Neural crest cell (in vitro differentiated cells): ENCODE measurements around the gene EDIL3. TPM values are rescaled to one million over a fixed set of nuclear protein-coding genes. Genes with fewer than 3 reads are reported as not detected.

ENCODE experiments used
- DNase-seq: peaks from one replicate; pipeline ENCODE4 v3.0.0; 2021; ENCODE audit warnings: low read depth, mixed read lengths, low spot score
- H3K27ac Mint-ChIP-seq: one replicate; pipeline ENCODE4 v1.8.0; 2021; ENCODE audit warnings: mild to moderate bottlenecking, mixed read lengths; ENCODE audit not compliant: unreplicated experiment
- H3K27me3 Mint-ChIP-seq: 2 replicates; pipeline ENCODE4 v1.8.0; 2021; ENCODE audit warnings: low read depth, mild to moderate bottlenecking, mixed read lengths
- H3K36me3 Mint-ChIP-seq: 2 replicates; pipeline ENCODE4 v1.8.0; 2021; ENCODE audit warnings: low read depth, mild to moderate bottlenecking, mixed read lengths
- H3K4me1 Mint-ChIP-seq: 2 replicates; pipeline ENCODE4 v1.8.0; 2021; ENCODE audit warnings: mixed read lengths
- H3K4me3 Mint-ChIP-seq: one replicate; pipeline ENCODE4 v1.8.0; 2021; ENCODE audit warnings: mild to moderate bottlenecking, mixed read lengths
- H3K9me3 Mint-ChIP-seq: 2 replicates; pipeline ENCODE4 v1.8.0; 2021; ENCODE audit warnings: mixed read lengths
- total RNA-seq: library from RNA; stranded (reverse); gene quantifications from 2 replicates; pipeline ENCODE4 v1.2.1, GENCODE V29; 2021
- TF ChIP-seq, protein P1 (sequence below): fragments of 200-600 bp; sonication (generic); conservative IDR thresholded peaks from 2 replicates; pipeline ENCODE4 v1.5.0; 2021; ENCODE audit warnings: antibody characterized with exemption, mild to moderate bottlenecking

Gene EDIL3
- total RNA-seq, 1 donor from 2014 or later = 1.2 TPM

DNA sequence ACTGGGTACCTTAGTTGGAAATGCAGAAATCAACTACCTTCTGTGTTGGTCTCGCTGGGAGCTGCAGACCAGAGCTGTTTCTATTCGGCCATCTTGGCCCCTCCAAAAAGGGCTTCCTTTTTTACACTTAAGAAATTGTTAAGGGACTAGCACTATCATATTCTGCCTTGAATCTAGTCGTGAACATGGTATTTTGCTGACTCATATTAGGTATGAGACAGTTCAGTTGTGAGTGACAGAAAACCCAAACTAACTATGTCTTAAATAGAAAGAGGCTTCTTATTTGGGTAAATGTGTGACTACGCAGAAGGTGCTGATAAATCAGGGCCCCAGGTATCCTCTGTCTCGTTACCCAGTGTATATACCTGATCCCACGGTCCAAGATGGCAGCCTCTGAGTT is 298.2 kb downstream of the EDIL3 start:
- no peaks in the 10 kb centered on the region for H3K9me3 Mint-ChIP-seq
- H3K36me3 Mint-ChIP-seq = no peaks in the 10 kb centered on the region
- TF ChIP-seq, protein P1, sequence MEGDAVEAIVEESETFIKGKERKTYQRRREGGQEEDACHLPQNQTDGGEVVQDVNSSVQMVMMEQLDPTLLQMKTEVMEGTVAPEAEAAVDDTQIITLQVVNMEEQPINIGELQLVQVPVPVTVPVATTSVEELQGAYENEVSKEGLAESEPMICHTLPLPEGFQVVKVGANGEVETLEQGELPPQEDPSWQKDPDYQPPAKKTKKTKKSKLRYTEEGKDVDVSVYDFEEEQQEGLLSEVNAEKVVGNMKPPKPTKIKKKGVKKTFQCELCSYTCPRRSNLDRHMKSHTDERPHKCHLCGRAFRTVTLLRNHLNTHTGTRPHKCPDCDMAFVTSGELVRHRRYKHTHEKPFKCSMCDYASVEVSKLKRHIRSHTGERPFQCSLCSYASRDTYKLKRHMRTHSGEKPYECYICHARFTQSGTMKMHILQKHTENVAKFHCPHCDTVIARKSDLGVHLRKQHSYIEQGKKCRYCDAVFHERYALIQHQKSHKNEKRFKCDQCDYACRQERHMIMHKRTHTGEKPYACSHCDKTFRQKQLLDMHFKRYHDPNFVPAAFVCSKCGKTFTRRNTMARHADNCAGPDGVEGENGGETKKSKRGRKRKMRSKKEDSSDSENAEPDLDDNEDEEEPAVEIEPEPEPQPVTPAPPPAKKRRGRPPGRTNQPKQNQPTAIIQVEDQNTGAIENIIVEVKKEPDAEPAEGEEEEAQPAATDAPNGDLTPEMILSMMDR = no peak
- no peak overlapping the region for H3K27ac Mint-ChIP-seq
- H3K4me1 Mint-ChIP-seq = peaks cover 7% of the 10 kb centered on the region
- H3K27me3 Mint-ChIP-seq = no peaks in the 10 kb centered on the region
- no peak overlapping the region for H3K4me3 Mint-ChIP-seq
- DNase-seq = no peak

DNA sequence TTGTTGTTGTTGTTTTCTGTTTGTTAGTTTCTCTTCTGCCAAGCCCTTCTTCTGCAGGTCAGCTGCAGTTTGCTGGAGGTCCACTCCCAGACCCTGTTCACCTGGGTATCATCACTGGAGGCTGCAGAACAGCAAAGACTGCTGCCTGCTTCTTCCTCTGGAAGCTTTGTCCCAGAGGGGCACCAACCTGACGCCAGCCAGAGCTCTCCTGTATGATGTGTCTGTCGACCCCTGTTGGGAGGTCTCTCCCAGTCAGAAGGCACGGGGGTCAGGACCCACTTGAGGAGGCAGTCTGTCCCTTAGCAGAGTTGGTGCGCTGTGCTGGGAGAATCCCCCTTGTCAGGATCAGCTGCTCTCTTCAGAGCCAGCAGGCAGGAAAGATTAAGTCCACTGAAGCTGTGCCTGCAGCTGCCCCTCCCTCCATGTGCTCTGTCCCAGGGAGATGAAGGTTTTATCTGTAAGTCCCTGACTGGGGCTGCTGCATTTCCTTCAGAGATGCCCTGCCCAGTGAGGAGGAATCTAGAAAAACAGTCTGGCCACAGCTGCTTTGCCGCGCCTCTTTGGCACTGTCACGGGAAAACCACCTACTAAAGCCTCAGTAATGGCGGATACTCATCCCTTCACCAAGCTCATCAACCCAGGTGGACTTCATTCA is 299.2 kb downstream of the EDIL3 start:
- Mint-ChIP-seq H3K9me3 (no peaks in the 10 kb centered on the region), H3K36me3 (no peaks in the 10 kb centered on the region), H3K4me3 (no peak overlapping the region), H3K27ac (no peak overlapping the region), H3K27me3 (no peaks in the 10 kb centered on the region), H3K4me1 (no peaks in the 10 kb centered on the region)
- TF ChIP-seq, protein P1 = no peak
- DNase-seq = no peak

DNA sequence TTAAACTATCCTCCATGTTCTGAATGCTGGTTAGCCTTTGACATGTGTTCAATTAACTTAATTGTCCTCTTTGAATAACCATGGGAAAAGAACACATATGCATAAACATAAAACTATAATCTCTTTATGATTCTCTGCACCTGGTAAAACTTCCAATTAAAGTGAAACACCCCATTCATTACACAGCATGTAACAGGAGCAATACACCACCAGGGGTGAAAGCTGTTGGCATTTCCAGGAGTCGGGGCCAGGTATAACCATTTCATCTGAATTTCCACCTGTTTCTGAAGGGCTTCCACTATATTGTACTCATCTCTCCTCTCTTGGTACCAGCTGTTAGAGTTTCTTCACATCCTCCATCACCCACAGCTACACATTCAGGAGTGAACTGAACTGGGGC is 303.8 kb downstream of the EDIL3 start:
- no peaks in the 10 kb centered on the region for H3K4me1 Mint-ChIP-seq
- TF ChIP-seq, protein P1 = no peak
- no peak overlapping the region for H3K27ac Mint-ChIP-seq
- H3K27me3 Mint-ChIP-seq = no peaks in the 10 kb centered on the region
- H3K36me3 Mint-ChIP-seq = no peaks in the 10 kb centered on the region
- DNase-seq = no peak
- H3K9me3 Mint-ChIP-seq = no peaks in the 10 kb centered on the region
- H3K4me3 Mint-ChIP-seq = no peak overlapping the region

DNA sequence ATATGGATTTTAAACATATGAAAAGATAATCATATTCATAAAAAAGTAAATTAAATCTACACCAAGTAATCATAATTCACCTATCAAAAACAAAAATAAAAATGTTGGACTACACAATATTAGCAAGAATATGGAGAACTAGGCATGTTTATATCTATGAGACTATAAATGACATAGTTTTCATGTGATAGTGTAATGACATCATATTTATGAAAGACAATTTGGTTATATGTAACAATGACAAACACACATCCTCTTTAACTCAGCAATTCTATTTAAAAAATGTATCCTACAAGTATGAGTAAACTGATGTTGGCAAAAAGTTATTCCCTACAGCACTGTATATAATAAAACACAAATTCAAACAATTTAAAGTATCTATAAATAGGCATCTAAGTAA is 312.3 kb downstream of the EDIL3 start:
- Mint-ChIP-seq H3K4me3 (no peak overlapping the region), H3K27ac (no peak overlapping the region), H3K27me3 (no peaks in the 10 kb centered on the region), H3K36me3 (no peaks in the 10 kb centered on the region), H3K9me3 (no peaks in the 10 kb centered on the region), H3K4me1 (no peaks in the 10 kb centered on the region)
- DNase-seq = no peak
- TF ChIP-seq, protein P1 = no peak

DNA sequence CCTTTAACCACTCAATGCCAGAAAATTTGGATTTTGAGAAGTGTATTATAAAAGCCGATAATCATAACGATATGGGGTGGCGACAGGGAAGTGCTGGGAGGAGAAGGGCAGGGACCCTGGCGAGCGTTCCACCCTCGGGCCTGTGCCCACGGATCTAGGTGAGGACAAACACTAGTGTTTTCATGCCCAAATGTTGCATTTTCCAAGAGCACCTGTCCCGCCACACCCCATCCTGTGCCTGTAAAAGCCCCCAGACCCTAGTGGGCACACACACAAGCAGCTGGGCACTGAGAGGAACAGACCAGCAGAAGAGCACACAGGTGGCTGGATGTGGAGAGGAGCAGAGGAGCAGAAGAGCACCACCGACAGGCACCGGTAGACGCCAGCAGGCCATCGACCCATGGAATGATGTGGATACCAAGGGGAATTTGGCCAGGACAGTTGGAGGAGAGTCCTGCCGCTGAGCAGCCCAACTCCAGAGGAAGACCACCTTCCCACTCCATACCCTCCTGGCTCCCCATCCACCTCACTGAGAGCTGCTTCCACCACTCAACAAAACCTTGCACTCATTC is 315.0 kb downstream of the EDIL3 start:
- DNase-seq = no peak
- H3K27ac Mint-ChIP-seq = no peak overlapping the region
- TF ChIP-seq, protein P1 = no peak
- H3K27me3 Mint-ChIP-seq = no peaks in the 10 kb centered on the region
- no peaks in the 10 kb centered on the region for H3K4me1 Mint-ChIP-seq
- no peaks in the 10 kb centered on the region for H3K36me3 Mint-ChIP-seq
- no peak overlapping the region for H3K4me3 Mint-ChIP-seq
- H3K9me3 Mint-ChIP-seq = no peaks in the 10 kb centered on the region
